ENCODE results near the gene UBL7.

- TF ChIP-seq CTCF (IDR thresholded peaks at IDR 0.05), result no peak
- TF ChIP-seq EZH2 (IDR thresholded peaks at IDR 0.05; ENCODE audit: borderline replicate concordance, insufficient read depth, low read depth, low read length, poor library complexity, severe bottlenecking), result no peak
Observed at GRCh38 chr15:74458473-74458872, 2.5 kb downstream of the UBL7 start.

All from B cell (primary cell).